SU-DHL-6 (cell line): ENCODE results near the gene CPNE5.

ENCODE experiments used
- H2AFZ ChIP-seq: fragments of 200-600 bp; sonication (generic); 2 replicates; pipeline ENCODE4 v1.6.1; 2014; ENCODE audit warnings: low read depth, mild to moderate bottlenecking, moderate library complexity, mixed read lengths, antibody characterized with exemption, low read length; ENCODE audit not compliant: severe bottlenecking
- H3F3A ChIP-seq: fragments of 200-600 bp; shearing (Covaris generic); 2 replicates; pipeline ENCODE4 v1.6.0; 2016; ENCODE audit warnings: antibody characterized with exemption, mild to moderate bottlenecking; ENCODE audit not compliant: insufficient read depth
- H3K27ac ChIP-seq: fragments of 200-600 bp; sonication (generic); 2 replicates; pipeline ENCODE4 v1.5.1; 2016; ENCODE audit warnings: low read depth, mild to moderate bottlenecking, low read length, moderate library complexity, mixed read lengths
- H3K27me3 ChIP-seq: fragments of 200-600 bp; sonication (generic), shearing (Covaris generic); 2 replicates; pipeline ENCODE4 v1.6.0; 2014; ENCODE audit warnings: mild to moderate bottlenecking, low read length
- H3K36me3 ChIP-seq: fragments of 200-600 bp; sonication (generic); 2 replicates; pipeline ENCODE4 v1.6.1; 2014; ENCODE audit warnings: mild to moderate bottlenecking, low read length, mixed read lengths
- H3K4me2 ChIP-seq: fragments of 300-600, 200-600 bp; shearing (Covaris generic), sonication (generic); 2 replicates; pipeline ENCODE4 v1.6.0; 2014; ENCODE audit warnings: low read length, low read depth, mild to moderate bottlenecking; ENCODE audit not compliant: poor library complexity, severe bottlenecking
- H3K4me3 ChIP-seq: fragments of 200-600 bp; sonication (generic); 2 replicates; pipeline ENCODE4 v1.5.1; 2014; ENCODE audit warnings: antibody characterized with exemption, low read length, mild to moderate bottlenecking, mixed read lengths; ENCODE audit not compliant: insufficient read depth, poor library complexity, severe bottlenecking
- H3K79me2 ChIP-seq: fragments of 200-600 bp; sonication (generic); 2 replicates; pipeline ENCODE4 v1.6.1; 2014; ENCODE audit warnings: mild to moderate bottlenecking, low read length, moderate library complexity; ENCODE audit not compliant: insufficient read depth
- H3K9ac ChIP-seq: fragments of 200-600 bp; sonication (generic); 2 replicates; pipeline ENCODE4 v1.7.0; 2014; ENCODE audit warnings: mild to moderate bottlenecking, low read length
- H3K9me2 ChIP-seq: fragments of 200-600 bp; sonication (generic); replicated peaks from 2 replicates; pipeline ENCODE4 v1.6.1; 2014; ENCODE audit warnings: low read length; ENCODE audit not compliant: insufficient read depth
- H3K9me3 ChIP-seq: fragments of 200-600 bp; sonication (generic); 2 replicates; pipeline ENCODE4 v1.6.1; 2014; ENCODE audit warnings: low read length, mixed read lengths; ENCODE audit not compliant: insufficient read depth
- H4K20me1 ChIP-seq: fragments of 200-600 bp; sonication (generic); 2 replicates; pipeline ENCODE4 v1.6.1; 2014; ENCODE audit warnings: low read depth, mild to moderate bottlenecking, antibody characterized with exemption, low read length, moderate library complexity, mixed read lengths
- CTCF ChIP-seq: fragments of 200-600 bp; sonication (generic); IDR thresholded peaks from one replicate; pipeline ENCODE4 v1.5.1; 2017; ENCODE audit warnings: antibody characterized with exemption, mild to moderate bottlenecking, low read length, moderate library complexity; ENCODE audit not compliant: insufficient read depth, poor library complexity, severe bottlenecking
- EZH2phosphoT487 ChIP-seq: fragments of 200-600 bp; sonication (generic), shearing (Covaris generic); conservative IDR thresholded peaks from 2 replicates; pipeline ENCODE4 v1.6.1; 2018; ENCODE audit warnings: mild to moderate bottlenecking, antibody characterized with exemption, low read length, moderate library complexity, mixed read lengths

CPNE5 gene

GRCh38 chr6:36730424-36731380, 108.5 kb downstream of the CPNE5 start:
- H3K9ac ChIP-seq, result no peak overlapping the region
- TF ChIP-seq CTCF (no peak), EZH2phosphoT487 (no peak)

GRCh38 chr6:36729161-36729524, 110.1 kb downstream of the CPNE5 start:
- Histone ChIP-seq H3K27ac (no peak overlapping the region), H3F3A (no peaks in the 10 kb centered on the region), H3K36me3 (no peaks in the 10 kb centered on the region), H3K79me2 (no peaks in the 10 kb centered on the region), H3K9me3 (no peaks in the 10 kb centered on the region), H2AFZ (no peak overlapping the region), H3K4me2 (no peak overlapping the region), H4K20me1 (no peaks in the 10 kb centered on the region), H3K4me3 (no peak overlapping the region), H3K27me3 (no peaks in the 10 kb centered on the region), H3K9ac (no peak overlapping the region), H3K9me2 (no peaks in the 10 kb centered on the region)
- TF ChIP-seq CTCF (no peak), EZH2phosphoT487 (no peak)

More at GRCh38 chr6:36730424-36731380, 108.5 kb downstream of the CPNE5 start:
- no peaks in the 10 kb centered on the region for H4K20me1 ChIP-seq
- H3K4me3 ChIP-seq, result no peak overlapping the region
- H3K27ac ChIP-seq, result no peak overlapping the region
- no peaks in the 10 kb centered on the region for H3K36me3 ChIP-seq
- no peak overlapping the region for H2AFZ ChIP-seq
- no peaks in the 10 kb centered on the region for H3K79me2 ChIP-seq
- no peaks in the 10 kb centered on the region for H3K9me3 ChIP-seq
- no peaks in the 10 kb centered on the region for H3F3A ChIP-seq
- no peaks in the 10 kb centered on the region for H3K9me2 ChIP-seq
- H3K4me2 ChIP-seq, result no peak overlapping the region
- H3K27me3 ChIP-seq, result no peaks in the 10 kb centered on the region

GRCh38 chr6:36728289-36729160, 110.7 kb downstream of the CPNE5 start:
- no peaks in the 10 kb centered on the region for H4K20me1 ChIP-seq
- no peak overlapping the region for H3K4me2 ChIP-seq
- H3K27me3 ChIP-seq, result no peaks in the 10 kb centered on the region
- no peaks in the 10 kb centered on the region for H3F3A ChIP-seq
- H3K79me2 ChIP-seq, result no peaks in the 10 kb centered on the region
- H3K36me3 ChIP-seq, result no peaks in the 10 kb centered on the region
- H3K4me3 ChIP-seq, result no peak overlapping the region
- H3K9ac ChIP-seq, result no peak overlapping the region
- H3K9me2 ChIP-seq, result no peaks in the 10 kb centered on the region
- H3K27ac ChIP-seq, result no peak overlapping the region
- H2AFZ ChIP-seq, result no peak overlapping the region
- no peaks in the 10 kb centered on the region for H3K9me3 ChIP-seq
- TF ChIP-seq CTCF (no peak), EZH2phosphoT487 (no peak)
